Fibroblast of mammary gland (primary cell): ENCODE measurements around the gene ST6GALNAC6.

Experiments used
- DNase-seq: peaks from one replicate; pipeline ENCODE4 v3.0.0-alpha.2; 2010; ENCODE audit warnings: low read depth
- H3K4me3 ChIP-seq: 2 replicates; pipeline ENCODE4 v1.5.1; 2011; ENCODE audit warnings: low read depth, mild to moderate bottlenecking, low read length, moderate library complexity; ENCODE audit not compliant: control insufficient read depth
- CTCF ChIP-seq: conservative IDR thresholded peaks from 2 replicates; pipeline ENCODE4 v1.5.1; 2011; ENCODE audit warnings: low read depth, low read length, inconsistent platforms; ENCODE audit not compliant: control insufficient read depth, insufficient read depth

The ST6GALNAC6 gene

GRCh38 chr9:127899128-127899943 lies at the start of gene ST6GALNAC6:
TSS of gene ST6GALNAC6 (minus strand) at chr9:127899603. CDS start at chr9:127897981, 1,622 bp downstream.
- peak; percentile 63 for DNase-seq
- no peak for TF ChIP-seq CTCF
- peak within 1 kb of the TSS; percentile 85 for H3K4me3 ChIP-seq

GRCh38 chr9:127947841-127948710 lies 48.7 kb upstream of the ST6GALNAC6 start:
- TF ChIP-seq CTCF, result no peak
- DNase-seq, result no peak
- no peak overlapping the region for H3K4me3 ChIP-seq

GRCh38 chr9:127946728-127947127 lies 47.3 kb upstream of the ST6GALNAC6 start:
- TF ChIP-seq CTCF, result no peak
- DNase-seq, result no peak
- H3K4me3 ChIP-seq, result no peak overlapping the region

- no peak overlapping the region for H3K4me3 ChIP-seq
- no peak for TF ChIP-seq CTCF
- no peak for DNase-seq
Measured at GRCh38 chr9:127945942-127946341, 46.5 kb upstream of the ST6GALNAC6 start.

- TF ChIP-seq CTCF, result no peak
- no peak overlapping the region for H3K4me3 ChIP-seq
- DNase-seq, result no peak
Measured at GRCh38 chr9:127945338-127945737, 45.9 kb upstream of the ST6GALNAC6 start.

GRCh38 chr9:127944586-127945218 lies 45.3 kb upstream of the ST6GALNAC6 start:
- DNase-seq, result no peak
- no peak overlapping the region for H3K4me3 ChIP-seq
- no peak for TF ChIP-seq CTCF
